K562 (cell line): ENCODE data around the gene SAMD14. TPM values are rescaled to one million over a fixed set of nuclear protein-coding genes. Genes with fewer than 3 reads are reported as not detected.

Experiments
- ATAC-seq: fragments of 200-7000 bp; cut with Tn5 transposase; 3 replicates; pipeline ENCODE4 v1.9.1; 2020; ENCODE audit warnings: moderate library complexity
- BruUV-seq: library from RNA; stranded (reverse); fragments of 400-500 nt; replicated peaks from 2 replicates; lab custom pipeline; 2021; lab: Mats Ljungman, UMichigan
- CTCF ChIA-PET: fragments of 300-600 bp; formaldehyde crosslinking; extraction: SDS; loops from one replicate; lab custom pipeline; 2021; ENCODE audit warnings: low intra/inter-chr PET ratio; lab: Yijun Ruan, JAX
- POLR2A ChIA-PET: fragments of 300-600, 350-650 bp; sonication (Branson Sonifier 250); formaldehyde crosslinking; extraction: SDS; loops from one replicate; lab custom pipeline; 2021; ENCODE audit warnings: antibody characterized with exemption, inconsistent platforms; lab: Yijun Ruan, JAX
- DNase-seq, 4 experiments: peaks; one replicate each; pipeline versions ENCODE4 v3.0.0 to v3.0.0-alpha.2; 2011 to 2018; ENCODE audit warnings: low spot score in 3 of 4, mixed read lengths in 3 of 4; ENCODE audit errors: extremely low read depth in 1 of 4
- FAIRE-seq: peaks from 2 replicates; lab custom pipeline; 2011; peaks lifted over from hg19 to GRCh38; lab: Jason Lieb, UNC
- H2AFZ ChIP-seq: 2 replicates; pipeline ENCODE4 v1.6.0; 2011; ENCODE audit warnings: low read depth, low read length, control low read depth, inconsistent platforms
- H3K27ac ChIP-seq: fragments of 200-600 bp; 3 replicates; pipeline ENCODE4 v1.8.0; 2011; ENCODE audit warnings: low read depth, mild to moderate bottlenecking, control low read depth, inconsistent platforms, low read length, moderate library complexity, mixed read lengths; ENCODE audit errors: extremely low read depth
- H3K27me3 ChIP-seq, 2 experiments: fragments of 300-600 bp in 1 of 2; 2 replicates in 1 of 2; 3 replicates in 1 of 2; pipeline versions ENCODE4 v1.6.0 to v1.8.0; 2011; ENCODE audit warnings: inconsistent platforms in 2 of 2, low read length in 2 of 2, mild to moderate bottlenecking in 1 of 2, mixed read lengths in 1 of 2, moderate library complexity in 1 of 2; ENCODE audit not compliant: control insufficient read depth in 2 of 2, insufficient read depth in 2 of 2
- H3K36me3 ChIP-seq: fragments of 300-600 bp; 3 replicates; pipeline ENCODE4 v1.8.0; 2011; ENCODE audit warnings: mild to moderate bottlenecking, low read length, inconsistent platforms; ENCODE audit not compliant: control insufficient read depth, insufficient read depth
- H3K4me1 ChIP-seq, 2 experiments: fragments of 200-600 bp in 1 of 2; replicated peaks in 1 of 2; 2 replicates in 1 of 2; 3 replicates in 1 of 2; pipeline versions ENCODE4 v1.5.1 to v1.8.0; 2011; ENCODE audit warnings: inconsistent platforms in 2 of 2, low read length in 2 of 2, mild to moderate bottlenecking in 1 of 2, mixed read lengths in 1 of 2, moderate library complexity in 1 of 2; ENCODE audit not compliant: control insufficient read depth in 2 of 2, insufficient read depth in 2 of 2
- H3K4me2 ChIP-seq: 2 replicates; pipeline ENCODE4 v1.6.1; 2011; ENCODE audit warnings: low read length, control low read depth, inconsistent platforms, mixed read lengths; ENCODE audit not compliant: insufficient read depth
- H3K4me3 ChIP-seq: fragments of 200-600 bp; sonication (generic), shearing (Covaris generic); 2 replicates; pipeline ENCODE4 v1.5.1; 2016; ENCODE audit warnings: control low read depth, inconsistent platforms
- H3K79me2 ChIP-seq: fragments of 200-600 bp; 3 replicates; pipeline ENCODE4 v1.8.0; 2011; ENCODE audit warnings: low read length, inconsistent platforms; ENCODE audit not compliant: control insufficient read depth, insufficient read depth
- H3K9ac ChIP-seq, 2 experiments: 2 replicates each; pipeline versions ENCODE4 v1.6.0 to v1.6.1; 2011; ENCODE audit warnings: low read depth in 2 of 2, low read length in 2 of 2, control low read depth in 1 of 2, inconsistent platforms in 1 of 2, mild to moderate bottlenecking in 1 of 2, mixed read lengths in 1 of 2; ENCODE audit not compliant: insufficient read depth in 1 of 2
- H3K9me1 ChIP-seq: one replicate; pipeline ENCODE4 v1.6.0; 2011; ENCODE audit warnings: inconsistent platforms, mild to moderate bottlenecking, low read length, moderate library complexity; ENCODE audit not compliant: control insufficient read depth, insufficient read depth
- H3K9me3 ChIP-seq: replicated peaks from 2 replicates; pipeline ENCODE4 v1.5.1; 2011; ENCODE audit warnings: low read depth, low read length, inconsistent platforms; ENCODE audit not compliant: control insufficient read depth, insufficient read depth
- H4K20me1 ChIP-seq: replicated peaks from 2 replicates; pipeline ENCODE4 v1.6.1; 2011; ENCODE audit warnings: low read length, inconsistent platforms, mixed read lengths; ENCODE audit not compliant: control insufficient read depth, insufficient read depth
- BCOR ChIP-seq: fragments of 450-650 bp; IDR thresholded peaks from 2 replicates; pipeline ENCODE4 v1.6.1; 2016
- ELF2 ChIP-seq: fragments of 250-450 bp; sonication (Bioruptor Pico); IDR thresholded peaks from 2 replicates; pipeline ENCODE4 v1.5.0; 2021; ENCODE audit warnings: mild to moderate bottlenecking
- HMG20B ChIP-seq: fragments of 250-450 bp; sonication (Bioruptor Pico); IDR thresholded peaks from 2 replicates; pipeline ENCODE4 v1.5.0; 2021; ENCODE audit warnings: mild to moderate bottlenecking
- HOXB6 ChIP-seq: fragments of 250-450 bp; sonication (Bioruptor Pico); IDR thresholded peaks from 2 replicates; pipeline ENCODE4 v1.5.1; 2022; ENCODE audit warnings: mild to moderate bottlenecking, borderline replicate concordance
- MAX ChIP-seq: sonication (generic); formaldehyde crosslinking; IDR thresholded peaks from 2 replicates; pipeline ENCODE4 v1.9.0; 2022; ENCODE audit warnings: mild to moderate bottlenecking, missing genetic modification reagents
- MXI1 ChIP-seq: IDR thresholded peaks from 2 replicates; pipeline ENCODE4 v1.6.1; 2011; ENCODE audit warnings: low read depth, mild to moderate bottlenecking, improper control_type of control experiment, low read length
- PCBP2 ChIP-seq: fragments of 200-400 bp; formaldehyde crosslinking; IDR thresholded peaks from 2 replicates; pipeline ENCODE4 v1.6.1; 2018; ENCODE audit warnings: low read length, low read depth, mild to moderate bottlenecking, moderate library complexity; ENCODE audit not compliant: poor library complexity, severe bottlenecking
- PML ChIP-seq: IDR thresholded peaks from 2 replicates; pipeline ENCODE4 v1.6.1; 2012; ENCODE audit warnings: low read length, inconsistent platforms
- POLR2B ChIP-seq: fragments of 450-650 bp; IDR thresholded peaks from 2 replicates; pipeline ENCODE4 v1.6.1; 2018; ENCODE audit warnings: low read depth; ENCODE audit not compliant: partially characterized antibody
- RFX7 ChIP-seq: fragments of 250-450 bp; sonication (Bioruptor Pico); IDR thresholded peaks from 2 replicates; pipeline ENCODE4 v1.5.1; 2021; ENCODE audit warnings: mild to moderate bottlenecking
- SMAD3 ChIP-seq: fragments of 450-650 bp; formaldehyde crosslinking; conservative IDR thresholded peaks from 2 replicates; pipeline ENCODE4 v1.4.0; 2020; ENCODE audit warnings: mild to moderate bottlenecking
- SNRNP70 ChIP-seq: fragments of 200-400 bp; formaldehyde crosslinking; optimal IDR thresholded peaks from 2 replicates; pipeline ENCODE3; 2017; ENCODE audit warnings: low read depth, low read length
- U2AF2 ChIP-seq: fragments of 200-400 bp; formaldehyde crosslinking; optimal IDR thresholded peaks from 2 replicates; pipeline ENCODE3; 2017; ENCODE audit warnings: low read depth, mild to moderate bottlenecking, low read length
- YY1 ChIP-seq, 3 experiments: IDR thresholded peaks; 2 replicates each; pipeline ENCODE4 v1.6.1; 2011; ENCODE audit warnings: low read length in 2 of 3, mild to moderate bottlenecking in 2 of 3, moderate library complexity in 2 of 3, borderline replicate concordance in 1 of 3, control low read depth in 1 of 3, low read depth in 1 of 3; ENCODE audit not compliant: insufficient read depth in 3 of 3, insufficient replicate concordance in 2 of 3, control insufficient read depth in 1 of 3, insufficient read length in 1 of 3; ENCODE audit errors: extremely low read depth in 1 of 3
- ZBTB11 ChIP-seq, 3 experiments: fragments of 200-800 bp in 1 of 3; fragments of 250-450 bp in 1 of 3; fragments of 450-650 bp in 1 of 3; sonication (Bioruptor Pico) in 1 of 3; sonication (Bioruptor generic) in 1 of 3; formaldehyde crosslinking in 1 of 3; IDR thresholded peaks; 2 replicates each; pipeline versions ENCODE4 v1.6.1 to v1.8.0; 2016 to 2022; ENCODE audit warnings: mild to moderate bottlenecking in 2 of 3, missing genetic modification characterization in 2 of 3, missing compliant biosample characterization in 1 of 3, moderate library complexity in 1 of 3
- ZNF263 ChIP-seq: sonication (generic); formaldehyde crosslinking; IDR thresholded peaks from 2 replicates; pipeline ENCODE4 v1.8.0; 2022; ENCODE audit warnings: mild to moderate bottlenecking, missing genetic modification reagents, borderline replicate concordance
- WGBS: fragments of 100-300 bp; shearing (Covaris generic); methylation state at CpG from one replicate; pipeline ENCODE4 v1.1.6; 2016; ENCODE audit warnings: low coverage, mixed read lengths; ENCODE audit not compliant: insufficient coverage; ENCODE audit errors: missing lambda C conversion rate; 5-methylcytosine and 5-hydroxymethylcytosine counted together
- in situ Hi-C: fragments of 300-500 bp; cut with MboI; formaldehyde crosslinking; loops from 4 replicates; pipeline ENCODE4 v1.15.0; 2018; ENCODE audit warnings: inconsistent platforms, mixed read lengths
- intact Hi-C: fragments of 100-400 bp; cut with micrococcal nuclease; formaldehyde crosslinking; loops from 2 replicates; pipeline ENCODE4 v1.14.2; 2022
- polyA plus RNA-seq, 8 experiments: library from polyadenylated mRNA; depleted of rRNA in 4 of 8; stranded (reverse) in 5 of 8; unstranded in 3 of 8; fragments of >200 nt; fragmentation: Nextera tagmentation in 2 of 8; fragmentation: Illumina TruSeq in 1 of 8; extraction: Ambion mirVana in 2 of 8; extraction: Trizol in 1 of 8; gene quantifications; 2 replicates each; pipeline versions ENCODE4 v1.2.1 to v1.2.3, GENCODE V29; 2011 to 2014; ENCODE audit warnings: inconsistent platforms in 1 of 8, missing spikeins in 1 of 8
- total RNA-seq, 7 experiments: library from RNA; depleted of rRNA in 6 of 7; stranded (reverse); fragments of >200 nt in 6 of 7; fragmentation: Illumina TruSeq in 2 of 7; extraction: Trizol in 2 of 7; gene quantifications; 2 replicates each; pipeline versions ENCODE4 v1.2.1 to v1.2.3, GENCODE V29; 2011 to 2021; ENCODE audit warnings: low replicate concordance in 1 of 7

Gene SAMD14
- total and polyA plus RNA-seq, 9 of the 15 experiments (the other 6 are each of a cell fraction or from before 2014, with no cell fraction given): 0.04 to 0.07 TPM; not detected in 7

GRCh38 chr17:50149417-50150353 lies 19.7 kb upstream of the SAMD14 start (continued):
- TF ChIP-seq U2AF2: no peak
- TF ChIP-seq RFX7 (CRISPR knock-in tag): no peak
- TF ChIP-seq PCBP2: no peak
- 0 out of 2 replicates have a peak, but pooled peaks have one; percentile 16 for TF ChIP-seq MAX
- TF ChIP-seq YY1 (IDR thresholded peaks at IDR 0.05; ENCODE audit: borderline replicate concordance in 1 of 3, control insufficient read depth in 1 of 3, extremely low read depth in 1 of 3, insufficient read depth in 3 of 3, insufficient read length in 1 of 3, insufficient replicate concordance in 2 of 3, low read depth in 1 of 3, low read length in 2 of 3): peak in 1 of 3 experiments; percentile 30
- no peak for TF ChIP-seq SNRNP70
- TF ChIP-seq HMG20B (CRISPR knock-in tag): no peak

- 0% methylated on average over 7 of the region's 30 CpGs for WGBS
- H4K20me1 ChIP-seq: peaks cover 14% of the 10 kb centered on the region
- H3K9ac ChIP-seq: peak overlapping the region; percentile 67 to 97
- peaks cover 80% of the 10 kb centered on the region for H3K79me2 ChIP-seq
- in situ Hi-C loops (no loop called here), intact Hi-C loops (no loop called here)
- BruUV-seq: no TSS peak
- H3K36me3 ChIP-seq: peaks cover 41% of the 10 kb centered on the region
- H3K4me2 ChIP-seq: peak overlapping the region; percentile 80
- CTCF ChIA-PET: no interaction called here
- peak overlapping the region; percentile 83 for H3K27ac ChIP-seq
- H2AFZ ChIP-seq: no peak overlapping the region
- H3K4me1 ChIP-seq: peaks cover 40 to 95% of the 10 kb centered on the region in 2 experiments
- POLR2A ChIA-PET: interaction anchor here (0.6 kb wide), 1 partner anchor 56 kb away, joined by 4 read pairs; no protein-coding TSS in a partner anchor
- DNase-seq (no peak), ATAC-seq (no peak), FAIRE-seq (no peak)
- H3K9me1 ChIP-seq: peaks cover 15% of the 10 kb centered on the region
- no peaks in the 10 kb centered on the region for H3K27me3 ChIP-seq
- peak overlapping the region; percentile 67 for H3K4me3 ChIP-seq
- no peaks in the 10 kb centered on the region for H3K9me3 ChIP-seq
- TF ChIP-seq SMAD3 (CRISPR knock-in tag) (no peak), POLR2B (no peak), MXI1 (0 out of 2 replicates have a peak, but pooled peaks have one; percentile 13), ZBTB11 (CRISPR knock-in tag; IDR thresholded peaks at IDR 0.05) (peak in 1 of 3 experiments; percentile 10; a peak in 1 of 6 replicates), HOXB6 (CRISPR knock-in tag) (no peak), ZNF263 (CRISPR knock-in tag) (peak; percentile 83), BCOR (no peak), PML (no peak), ELF2 (CRISPR knock-in tag) (no peak)
Observed at GRCh38 chr17:50149091-50149416, 19.1 kb upstream of the SAMD14 start.
